ENCODE results near the gene C1orf210.

The C1orf210 gene

GRCh38 chr1:43293896-43294760 lies 8.7 kb upstream of the C1orf210 start:
- DNase-seq (ENCODE audit: low read depth) = no peak

- DNase-seq (ENCODE audit: low read depth) = no peak
Measured at GRCh38 chr1:43293176-43293575, 7.8 kb upstream of the C1orf210 start.

- DNase-seq (ENCODE audit: low read depth) = no peak
Measured at GRCh38 chr1:43292679-43293078, 7.3 kb upstream of the C1orf210 start.

GRCh38 chr1:43292216-43292615 lies 6.8 kb upstream of the C1orf210 start:
- no peak for DNase-seq (ENCODE audit: low read depth)

- no peak for DNase-seq (ENCODE audit: low read depth)
Measured at GRCh38 chr1:43288785-43289706, 3.7 kb upstream of the C1orf210 start.

GRCh38 chr1:43288058-43288784 lies 2.8 kb upstream of the C1orf210 start:
- DNase-seq (ENCODE audit: low read depth) = no peak

GRCh38 chr1:43286533-43286932 lies 1.2 kb upstream of the C1orf210 start:
- no peak for DNase-seq (ENCODE audit: low read depth)

GRCh38 chr1:43286115-43286514 lies 734 bp upstream of the C1orf210 start:
- no peak for DNase-seq (ENCODE audit: low read depth)

GRCh38 chr1:43284546-43285110 lies 753 bp downstream of the C1orf210 start:
- DNase-seq (ENCODE audit: low read depth) = no peak

- DNase-seq (ENCODE audit: low read depth) = no peak
Measured at GRCh38 chr1:43284065-43284464, 1.3 kb downstream of the C1orf210 start.

- DNase-seq (ENCODE audit: low read depth) = no peak
Measured at GRCh38 chr1:43282220-43283195, 2.9 kb downstream of the C1orf210 start.

- no peak for DNase-seq (ENCODE audit: low read depth)
Measured at GRCh38 chr1:43280692-43281091, 4.7 kb downstream of the C1orf210 start.

- no peak for DNase-seq (ENCODE audit: low read depth)
Measured at GRCh38 chr1:43279666-43280065, 5.7 kb downstream of the C1orf210 start.

GRCh38 chr1:43279161-43279560 lies 6.2 kb downstream of the C1orf210 start:
- no peak for DNase-seq (ENCODE audit: low read depth)

GRCh38 chr1:43277116-43277876 lies 8.1 kb downstream of the C1orf210 start:
- DNase-seq (ENCODE audit: low read depth) = no peak

GRCh38 chr1:43276673-43277072 lies 8.7 kb downstream of the C1orf210 start:
- no peak for DNase-seq (ENCODE audit: low read depth)

GRCh38 chr1:43275826-43276620 lies 9.4 kb downstream of the C1orf210 start:
- no peak for DNase-seq (ENCODE audit: low read depth)

- no peak for DNase-seq (ENCODE audit: low read depth)
Measured at GRCh38 chr1:43274804-43275180, 10.6 kb downstream of the C1orf210 start.

- DNase-seq (ENCODE audit: low read depth) = no peak
Measured at GRCh38 chr1:43274125-43274803, 11.1 kb downstream of the C1orf210 start.
